Measurements from ENCODE around the gene PRB3.

- TF ChIP-seq, protein P1, sequence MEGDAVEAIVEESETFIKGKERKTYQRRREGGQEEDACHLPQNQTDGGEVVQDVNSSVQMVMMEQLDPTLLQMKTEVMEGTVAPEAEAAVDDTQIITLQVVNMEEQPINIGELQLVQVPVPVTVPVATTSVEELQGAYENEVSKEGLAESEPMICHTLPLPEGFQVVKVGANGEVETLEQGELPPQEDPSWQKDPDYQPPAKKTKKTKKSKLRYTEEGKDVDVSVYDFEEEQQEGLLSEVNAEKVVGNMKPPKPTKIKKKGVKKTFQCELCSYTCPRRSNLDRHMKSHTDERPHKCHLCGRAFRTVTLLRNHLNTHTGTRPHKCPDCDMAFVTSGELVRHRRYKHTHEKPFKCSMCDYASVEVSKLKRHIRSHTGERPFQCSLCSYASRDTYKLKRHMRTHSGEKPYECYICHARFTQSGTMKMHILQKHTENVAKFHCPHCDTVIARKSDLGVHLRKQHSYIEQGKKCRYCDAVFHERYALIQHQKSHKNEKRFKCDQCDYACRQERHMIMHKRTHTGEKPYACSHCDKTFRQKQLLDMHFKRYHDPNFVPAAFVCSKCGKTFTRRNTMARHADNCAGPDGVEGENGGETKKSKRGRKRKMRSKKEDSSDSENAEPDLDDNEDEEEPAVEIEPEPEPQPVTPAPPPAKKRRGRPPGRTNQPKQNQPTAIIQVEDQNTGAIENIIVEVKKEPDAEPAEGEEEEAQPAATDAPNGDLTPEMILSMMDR (IDR thresholded peaks at IDR 0.05 in 4 of 5, conservative IDR thresholded peaks at IDR 0.05 in 1 of 5), result no peak
- no peak for TF ChIP-seq POLR2A (IDR thresholded peaks at IDR 0.05)
Observed at GRCh38 chr12:11242656-11243055, 26.9 kb downstream of the PRB3 start.

All from gastrocnemius medialis (tissue), 4 donors.